IPS DF 4.7 (cell line): ENCODE data around the gene ATAD3C.
A peak's percentile ranks its signal among the peaks of the same experiment; 100 is the strongest.
"Not testable (repeated sequence)": the region's sequence is repeated elsewhere in the genome, so short reads cannot be mapped to it uniquely, and the experiment has no call there.

Experiments used
- DNase-seq: peaks from one replicate; pipeline ENCODE4 v3.0.0-alpha.2; 2013; ENCODE audit warnings: low spot score; ENCODE audit errors: extremely low read depth

The ATAD3C gene

GRCh38 chr1:1471389-1472052, 22.0 kb downstream of the ATAD3C start, which contains the start of gene ATAD3B:
TSS of gene ATAD3B (plus strand) at chr1:1471765. CDS start at chr1:1471885, 120 bp downstream.
- DNase-seq, result peak; percentile 60

DNA sequence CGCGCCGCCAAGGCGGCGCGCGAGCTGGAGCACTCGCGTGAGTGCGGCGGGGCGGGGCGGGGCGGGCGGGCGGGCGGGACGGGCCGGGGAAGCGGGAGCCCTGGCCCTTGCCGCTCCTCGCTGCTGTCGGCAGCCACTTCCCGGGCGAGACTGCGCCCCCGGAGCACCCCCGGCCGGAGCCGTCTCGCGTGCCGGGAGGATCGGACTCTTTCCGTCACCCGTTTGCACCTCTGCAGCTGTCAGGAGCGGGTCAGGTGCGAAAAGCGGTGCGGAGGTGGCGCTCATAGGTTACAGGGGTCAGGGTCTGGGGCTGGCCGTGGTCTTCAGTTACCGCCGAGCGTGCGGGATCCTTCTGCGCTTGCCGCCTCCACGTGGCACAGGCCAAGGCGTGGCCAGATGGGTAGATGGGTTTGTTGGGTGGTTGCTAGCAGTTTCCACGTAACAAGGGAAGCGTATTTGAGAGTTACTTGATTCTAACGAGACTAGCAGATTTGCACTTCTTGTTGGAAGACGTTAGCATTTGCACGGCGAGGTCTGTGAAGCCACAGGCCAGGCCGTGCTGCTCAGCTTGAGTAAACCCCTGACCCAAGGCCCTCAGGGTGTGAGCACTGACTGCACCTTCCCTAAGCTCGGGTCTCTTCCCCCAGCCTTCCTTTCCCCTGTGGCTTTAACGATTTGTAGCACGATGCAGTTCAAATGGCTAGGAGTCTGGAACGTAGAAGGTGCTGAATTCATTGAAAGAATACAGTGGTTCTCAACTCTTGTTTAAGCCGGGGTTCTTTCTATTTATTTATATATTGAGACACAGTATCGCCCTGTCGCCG, 22.8 kb downstream of the ATAD3C start:
- DNase-seq, result not testable (repeated sequence)

GRCh38 chr1:1476011-1476410, 26.5 kb downstream of the ATAD3C start:
- DNase-seq, result not testable (repeated sequence)

DNA sequence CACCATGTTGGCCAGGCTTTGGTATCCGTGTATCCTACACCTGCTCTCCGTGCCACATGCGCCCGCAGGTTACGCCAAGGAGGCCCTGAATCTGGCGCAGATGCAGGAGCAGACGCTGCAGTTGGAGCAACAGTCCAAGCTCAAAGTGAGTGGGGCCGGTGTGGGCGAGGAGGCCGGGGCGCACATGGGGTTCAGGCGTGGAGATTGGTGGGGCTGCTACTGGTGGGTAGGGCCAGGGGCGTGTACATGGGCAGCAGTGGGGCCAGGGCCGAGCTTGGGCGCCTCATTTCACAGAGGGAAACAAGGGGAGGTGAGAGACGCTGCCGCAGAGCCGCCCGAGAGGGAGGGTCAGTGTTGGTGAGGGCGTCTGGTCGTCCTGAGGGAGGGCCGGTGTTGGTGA, 27.7 kb downstream of the ATAD3C start:
- DNase-seq, result no peak

DNA sequence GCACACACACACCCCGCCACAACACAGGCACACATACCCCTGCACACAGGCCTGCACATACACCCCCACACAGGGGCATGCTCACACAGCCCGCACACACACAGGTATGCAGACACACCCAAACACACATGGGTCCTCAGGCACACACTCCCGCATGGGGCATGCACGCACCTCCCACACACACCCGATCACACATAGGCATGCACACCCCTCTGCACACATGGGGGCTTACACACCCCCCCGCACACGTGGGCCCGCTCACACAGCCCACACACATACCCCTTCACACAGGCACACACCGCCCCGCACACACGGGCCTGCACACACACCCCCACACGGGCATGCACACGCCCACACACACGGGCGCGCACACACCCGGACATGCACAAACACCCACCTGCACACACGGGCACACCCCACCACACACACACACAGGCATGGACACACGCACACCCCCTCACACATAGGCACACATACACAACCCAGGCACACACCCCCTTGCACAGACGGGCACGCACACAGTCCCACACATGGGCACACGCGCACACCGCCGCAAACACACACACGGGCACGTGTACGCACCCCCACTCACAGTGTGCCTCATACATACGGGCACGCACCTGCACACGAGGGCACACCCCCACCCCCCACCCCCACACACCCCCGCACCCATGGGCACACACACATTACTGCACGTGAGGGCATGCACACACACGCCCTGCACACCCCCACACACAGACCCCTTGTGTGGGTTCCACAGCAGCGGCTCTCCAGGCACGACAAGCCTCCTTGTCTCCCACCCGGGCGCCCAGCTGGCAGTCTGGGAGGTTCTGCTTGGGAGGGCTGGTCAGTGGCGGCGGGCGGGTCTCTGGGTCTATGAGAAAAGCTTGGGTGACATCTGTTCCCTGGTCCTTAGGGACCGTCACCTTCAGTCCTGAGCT, 30.3 kb downstream of the ATAD3C start:
- DNase-seq, result no peak

DNA sequence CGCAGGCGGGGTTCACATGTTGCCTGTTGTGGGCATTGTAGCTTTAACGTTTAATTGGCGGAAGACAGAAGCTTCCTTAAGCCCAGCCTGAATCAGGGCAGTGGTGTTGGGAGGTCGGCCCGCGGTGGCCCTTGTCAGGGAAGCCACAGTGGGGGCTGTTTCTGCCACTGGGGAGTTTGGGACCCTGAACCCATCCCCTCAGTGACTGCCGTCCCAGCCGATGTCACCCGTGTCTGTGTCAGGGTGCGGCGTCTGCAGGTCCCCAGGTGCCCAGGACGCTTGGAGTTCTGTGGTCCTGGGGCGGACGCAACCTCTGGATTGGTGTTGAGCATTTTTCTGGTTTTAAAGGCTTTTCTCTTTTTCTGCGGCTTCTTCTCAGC, 31.0 kb downstream of the ATAD3C start:
- DNase-seq, result not testable (repeated sequence)

GRCh38 chr1:1481811-1482210, 32.3 kb downstream of the ATAD3C start:
- DNase-seq, result not testable (repeated sequence)

- DNase-seq, result no peak
These were observed 33.4 kb downstream of the ATAD3C start for GRCh38 chr1:1482856-1483255.

GRCh38 chr1:1483714-1484113, 34.2 kb downstream of the ATAD3C start:
- no peak for DNase-seq

DNA sequence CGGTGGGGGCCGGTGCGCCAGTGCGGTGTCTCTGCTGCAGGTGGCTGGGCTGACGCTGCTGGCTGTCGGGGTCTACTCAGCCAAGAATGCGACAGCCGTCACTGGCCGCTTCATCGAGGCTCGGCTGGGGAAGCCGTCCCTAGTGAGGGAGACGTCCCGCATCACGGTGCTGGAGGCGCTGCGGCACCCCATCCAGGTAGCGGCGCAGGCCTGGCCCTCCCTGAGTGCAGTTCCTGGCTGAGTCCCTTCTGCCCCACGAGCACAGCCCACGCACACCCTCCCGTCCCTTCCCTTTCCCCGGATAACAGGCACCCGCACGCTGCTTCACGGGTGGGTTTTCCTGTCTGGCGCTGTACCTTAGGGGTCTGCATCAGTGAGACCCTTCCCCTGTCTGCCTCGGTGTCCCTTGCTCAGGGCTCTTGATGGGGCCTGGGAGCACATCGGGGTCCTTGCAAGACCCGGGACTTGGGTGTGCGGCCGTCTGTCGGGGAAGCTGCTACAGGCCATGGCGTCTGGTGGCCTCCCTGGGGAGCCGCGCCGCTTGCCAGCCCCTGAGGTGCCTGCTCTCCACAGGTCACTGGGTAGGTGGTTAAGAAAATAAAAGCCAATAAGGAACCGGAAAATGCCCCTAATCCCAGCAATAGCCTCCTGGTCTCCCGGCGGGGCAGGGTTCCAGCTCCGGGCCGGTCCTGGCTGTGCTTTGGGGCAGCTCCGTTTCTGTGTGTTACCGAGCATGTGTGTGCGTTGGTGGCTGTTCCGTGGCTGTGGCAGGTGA, 35.7 kb downstream of the ATAD3C start:
- not testable (repeated sequence) for DNase-seq

DNA sequence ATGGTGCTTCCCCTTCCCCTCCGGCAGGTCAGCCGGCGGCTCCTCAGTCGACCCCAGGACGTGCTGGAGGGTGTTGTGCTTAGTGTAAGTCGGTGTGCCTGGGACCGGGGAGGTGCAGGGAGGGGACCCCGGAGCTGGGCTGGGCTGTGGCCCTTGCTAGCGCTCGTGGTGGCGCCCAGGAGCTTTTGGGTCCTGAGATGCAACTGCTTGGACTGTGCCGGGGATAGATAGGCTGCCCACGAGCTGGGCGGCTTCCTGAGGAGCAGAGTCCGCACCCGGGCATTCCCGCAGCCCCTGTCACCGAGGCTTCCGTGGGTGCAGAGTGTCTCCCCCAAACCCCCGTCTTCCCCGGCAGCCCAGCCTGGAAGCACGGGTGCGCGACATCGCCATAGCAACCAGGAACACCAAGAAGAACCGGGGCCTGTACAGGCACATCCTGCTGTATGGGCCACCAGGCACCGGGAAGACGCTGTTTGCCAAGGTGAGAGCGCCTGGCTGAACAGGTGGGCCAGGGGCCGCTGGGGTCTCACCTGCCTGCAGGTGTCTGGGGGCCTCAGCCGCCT, 36.3 kb downstream of the ATAD3C start:
- not testable (repeated sequence) for DNase-seq

DNA sequence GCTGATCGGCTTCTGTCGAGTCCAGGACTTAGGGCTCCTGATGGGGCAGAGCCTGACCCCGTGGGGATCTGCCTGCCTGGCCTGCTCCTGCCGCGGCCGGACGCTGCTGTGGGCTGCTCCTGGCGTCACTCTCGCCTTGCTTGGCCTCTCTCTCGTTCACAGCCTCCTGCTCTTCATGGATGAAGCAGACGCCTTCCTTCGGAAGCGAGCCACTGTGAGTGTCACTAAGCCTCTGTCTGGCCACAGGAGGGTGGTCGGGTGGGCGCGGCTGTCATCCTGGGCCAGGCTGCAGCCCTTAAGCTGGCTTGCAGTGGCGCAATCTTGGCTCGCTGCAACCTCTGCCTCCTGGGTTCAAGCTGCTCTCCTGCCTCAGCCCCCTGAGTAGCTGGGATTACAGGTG, 38.2 kb downstream of the ATAD3C start:
- DNase-seq, result no peak

DNA sequence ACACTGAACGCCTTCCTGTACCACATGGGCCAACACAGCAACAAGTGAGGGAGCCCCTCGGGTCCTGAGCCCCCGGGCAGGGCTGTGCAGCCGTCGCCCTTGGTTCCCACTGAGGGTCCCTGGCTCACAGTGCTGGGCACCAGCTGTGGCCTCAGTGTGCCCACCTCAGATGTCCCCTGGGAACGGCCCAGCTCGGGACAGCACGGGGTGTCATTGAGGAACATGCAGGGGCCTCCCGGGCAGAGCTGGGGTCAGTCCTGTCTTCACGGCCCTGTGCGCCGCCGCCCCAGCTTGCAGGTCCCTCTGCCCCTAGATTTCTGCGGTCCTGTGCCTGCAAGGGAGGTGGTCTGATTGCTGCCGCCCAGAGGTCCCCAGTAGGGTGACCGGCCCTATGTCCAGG, 39.7 kb downstream of the ATAD3C start:
- DNase-seq, result no peak

- DNase-seq, result no peak
These were observed 40.4 kb downstream of the ATAD3C start for GRCh38 chr1:1489861-1490260.

GRCh38 chr1:1490633-1491230, 41.2 kb downstream of the ATAD3C start:
- DNase-seq, result no peak

GRCh38 chr1:1491601-1492000, 42.1 kb downstream of the ATAD3C start:
- no peak for DNase-seq

- not testable (repeated sequence) for DNase-seq
These were observed 44.8 kb downstream of the ATAD3C start for GRCh38 chr1:1494311-1494710.

- DNase-seq, result not testable (repeated sequence)
These were observed 46.0 kb downstream of the ATAD3C start for GRCh38 chr1:1495461-1495975.

- DNase-seq, result not testable (repeated sequence)
These were observed 55.4 kb downstream of the ATAD3C start for GRCh38 chr1:1504777-1505365.
